Tongue (tissue), 2 donors: ENCODE results near the gene MT2A. TPM values are rescaled to one million over a fixed set of nuclear protein-coding genes. Genes with fewer than 3 reads are reported as not detected.

Source experiments
- DNase-seq: peaks from one replicate; pipeline ENCODE4 v3.0.0-alpha.2; 2015
- total RNA-seq: library from RNA; depleted of rRNA; stranded (reverse); fragments of >200 nt; gene quantifications from one replicate; pipeline ENCODE4 v1.2.3, GENCODE V29; 2014

Gene MT2A
- total RNA-seq, 1 donor from 2014 or later: 3.0 TPM

DNA sequence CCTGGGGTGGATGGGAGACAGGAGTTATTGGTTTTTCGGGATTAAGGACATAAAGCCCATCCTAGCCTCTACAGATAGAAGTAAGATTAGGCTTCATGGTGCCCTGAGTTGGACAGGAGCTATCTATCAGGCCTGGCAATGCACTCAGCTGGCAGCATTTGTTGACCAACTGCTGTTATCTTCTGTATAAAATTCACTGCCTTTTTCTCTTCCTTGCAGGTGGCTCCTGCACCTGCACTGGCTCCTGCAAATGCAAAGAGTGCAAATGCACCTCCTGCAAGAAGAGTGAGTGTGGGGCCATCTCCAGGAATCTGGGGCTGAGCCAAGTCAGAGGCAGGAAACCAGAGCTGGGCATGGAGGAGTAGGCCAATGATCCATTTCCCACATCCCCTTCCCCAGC, 30.7 kb downstream of the MT2A start:
- DNase-seq: no peak

DNA sequence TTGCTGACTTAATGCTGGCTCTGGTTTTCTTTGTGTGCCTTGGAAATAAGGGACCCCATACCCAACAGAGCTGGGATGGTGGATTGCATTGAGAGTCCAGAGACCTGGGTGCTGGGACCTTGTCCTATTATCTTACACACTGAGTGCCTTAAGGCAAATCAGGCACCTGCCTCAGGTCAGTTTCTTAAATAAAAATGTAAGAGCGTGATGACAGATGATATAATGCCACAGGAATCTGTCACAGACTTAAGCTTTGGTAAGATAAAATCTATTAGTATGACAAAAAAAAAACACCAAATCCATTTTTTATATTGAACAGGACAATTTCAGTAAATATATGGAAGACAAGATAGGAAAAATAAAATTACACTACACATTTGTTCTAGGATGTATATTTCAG, 31.7 kb downstream of the MT2A start:
- DNase-seq: no peak

DNA sequence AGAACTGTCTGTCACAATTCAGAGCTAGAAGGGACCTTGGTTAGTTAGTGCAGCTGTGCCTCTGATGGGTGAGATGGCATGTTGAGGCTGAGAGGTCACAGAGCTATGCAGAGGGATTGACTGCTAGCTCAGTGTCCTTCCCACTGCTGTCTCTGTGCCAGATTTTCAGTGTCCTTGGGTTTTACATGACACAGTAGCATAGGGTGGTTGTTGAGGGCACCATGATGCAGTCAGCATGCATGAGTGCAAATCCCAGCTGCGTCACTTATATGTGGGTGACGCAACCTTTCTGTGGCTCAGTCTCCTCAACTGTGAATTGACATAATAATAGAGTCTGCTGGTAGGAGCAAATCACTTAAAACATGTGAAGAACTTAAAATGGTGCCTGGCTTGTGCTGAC, 32.8 kb downstream of the MT2A start:
- no peak for DNase-seq

DNA sequence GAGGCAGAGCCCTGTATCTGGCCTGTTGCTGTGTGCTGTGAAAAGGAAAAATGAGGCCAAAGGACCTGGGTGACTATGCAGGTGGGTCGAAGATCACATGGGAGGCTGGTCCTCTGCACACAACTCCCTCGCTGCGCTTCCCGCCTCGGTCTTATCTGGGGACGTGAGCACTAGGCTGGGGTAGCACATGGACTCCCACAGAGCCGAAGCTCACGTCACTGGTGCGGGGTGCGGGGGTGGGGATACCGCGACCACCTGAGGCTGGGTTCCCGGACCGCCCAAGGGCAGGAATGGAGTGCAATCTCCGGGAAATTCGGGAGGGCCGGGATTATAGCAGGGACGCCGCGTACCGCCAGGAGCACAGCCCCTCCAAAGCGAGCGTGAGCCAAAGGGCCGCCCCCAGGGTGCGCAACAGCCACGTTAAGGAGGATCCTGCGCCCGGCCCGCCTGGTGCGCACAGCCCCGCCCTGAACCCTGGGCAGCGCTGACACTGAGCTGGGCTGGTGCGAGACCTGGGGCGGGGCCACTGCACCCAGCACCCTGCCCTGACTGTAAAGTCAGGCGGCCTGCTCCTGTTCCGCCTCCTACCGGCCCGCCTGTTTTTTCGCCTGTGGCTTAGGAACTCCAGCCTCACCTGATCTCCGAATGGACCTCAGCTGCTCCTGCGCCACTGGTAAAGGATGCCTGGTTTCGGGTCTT, 34.8 kb downstream of the MT2A start:
- peak; percentile 24 for DNase-seq

DNA sequence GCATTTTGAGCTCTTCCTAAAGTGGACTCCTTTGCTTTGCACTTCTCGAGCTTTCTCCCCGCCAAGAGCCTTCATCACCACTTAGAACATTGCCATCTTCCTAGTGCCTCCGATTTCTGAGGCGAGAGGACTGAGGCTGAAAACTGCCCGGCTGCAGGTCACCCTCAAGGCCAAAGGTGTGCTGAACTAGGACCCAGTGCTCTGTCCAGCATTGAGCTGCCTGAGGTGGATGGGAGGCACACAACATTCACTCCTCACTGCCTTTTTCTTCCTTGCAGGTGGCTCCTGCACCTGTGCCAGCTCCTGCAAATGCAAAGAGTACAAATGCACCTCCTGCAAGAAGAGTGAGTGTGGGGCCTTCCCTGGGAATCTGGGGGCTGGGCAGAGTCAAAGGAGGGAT, 35.4 kb downstream of the MT2A start:
- DNase-seq: no peak

DNA sequence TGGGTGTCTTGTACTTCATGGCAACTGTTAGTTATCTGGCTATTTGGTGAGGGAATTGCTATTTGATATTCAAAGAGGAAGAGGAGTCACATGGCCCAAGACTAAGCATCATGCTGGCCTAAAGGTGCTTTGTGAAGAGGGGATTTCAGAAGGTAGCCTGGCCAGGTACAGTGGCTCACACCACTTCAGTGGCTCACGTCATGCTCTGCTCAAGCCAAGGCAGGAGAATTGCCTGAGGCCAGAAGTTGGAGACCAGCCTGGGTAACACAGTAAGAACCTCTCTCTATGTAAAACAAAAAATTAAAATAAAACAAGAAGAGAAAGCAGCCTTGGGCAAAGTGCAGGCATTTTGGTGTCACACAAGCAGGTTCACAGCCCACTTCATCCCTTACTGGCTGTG, 36.9 kb downstream of the MT2A start:
- no peak for DNase-seq

DNA sequence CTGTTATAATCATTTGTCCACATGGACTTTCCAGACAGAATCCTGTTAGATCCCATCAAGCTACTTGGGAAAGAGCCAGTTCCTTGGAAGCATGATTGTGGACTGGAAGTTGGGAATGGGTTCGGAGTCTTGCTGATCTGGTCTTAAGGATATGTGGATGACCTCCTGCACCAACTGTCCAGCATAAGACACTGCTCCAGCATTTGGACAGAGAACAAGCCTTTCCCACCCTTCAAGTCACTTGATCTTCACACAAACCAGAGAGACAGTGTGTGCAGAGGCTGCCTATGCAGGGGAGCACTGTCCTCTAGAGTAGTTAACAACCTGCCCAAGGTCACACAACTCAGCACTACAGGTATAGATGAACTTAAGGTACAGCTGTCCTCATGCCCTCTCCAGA, 37.5 kb downstream of the MT2A start:
- DNase-seq: no peak

DNA sequence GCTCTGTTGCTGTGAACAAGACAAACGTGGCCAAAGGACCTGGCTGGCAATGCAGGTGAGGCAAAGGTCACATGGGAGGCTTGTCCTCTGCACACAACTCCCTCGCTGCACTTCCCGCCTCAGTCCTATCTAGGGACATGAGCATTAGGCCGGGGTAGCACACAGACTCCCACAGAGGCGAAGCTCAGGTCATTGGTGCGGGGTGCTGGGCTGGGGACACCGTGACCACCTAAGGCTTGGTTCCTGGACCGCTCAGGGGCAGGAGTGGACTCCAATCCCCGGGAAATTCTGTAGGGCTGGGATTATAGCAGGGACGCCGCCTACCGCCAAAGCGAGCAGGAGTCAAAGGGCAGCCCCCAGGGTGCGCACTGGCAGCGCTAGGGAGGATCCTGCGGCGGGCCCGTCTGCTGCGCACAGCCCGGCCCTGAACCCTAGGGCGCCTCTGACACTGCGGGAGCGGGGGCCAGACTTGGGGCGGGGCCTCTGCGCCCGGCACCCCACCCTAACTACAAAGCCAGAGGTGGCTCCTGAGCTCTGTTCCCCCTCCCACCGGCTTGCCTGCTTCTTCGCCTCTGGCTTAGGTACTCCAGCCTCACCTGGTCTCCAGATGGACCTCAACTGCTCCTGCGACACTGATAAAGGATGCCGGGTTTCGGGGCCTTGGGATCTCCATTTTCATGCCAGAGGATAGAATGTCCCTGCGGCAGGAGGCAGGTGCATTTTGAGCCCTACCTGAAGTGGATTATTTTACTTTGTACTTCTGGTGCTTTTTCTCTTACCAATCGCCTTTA, 39.5 kb downstream of the MT2A start:
- DNase-seq: no peak

DNA sequence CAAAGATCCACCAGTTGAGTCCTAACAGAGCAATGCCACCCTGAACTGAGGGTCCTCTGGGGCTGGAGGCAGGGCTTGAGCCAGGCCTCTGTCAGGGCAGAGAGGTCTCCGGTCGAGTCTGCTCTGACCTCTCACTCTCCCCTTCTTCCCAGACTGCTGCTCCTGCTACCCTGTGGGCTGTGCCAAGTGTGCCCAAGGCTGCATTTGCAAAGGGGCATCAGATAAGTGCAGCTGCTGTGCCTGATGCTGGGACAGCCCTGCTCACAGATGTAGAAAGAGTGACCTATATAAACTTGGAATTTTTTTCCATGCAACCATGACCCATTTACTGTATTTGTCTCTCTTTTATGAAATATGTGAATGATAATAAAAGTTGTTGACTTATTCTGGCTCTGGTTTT, 40.9 kb downstream of the MT2A start:
- no peak for DNase-seq

DNA sequence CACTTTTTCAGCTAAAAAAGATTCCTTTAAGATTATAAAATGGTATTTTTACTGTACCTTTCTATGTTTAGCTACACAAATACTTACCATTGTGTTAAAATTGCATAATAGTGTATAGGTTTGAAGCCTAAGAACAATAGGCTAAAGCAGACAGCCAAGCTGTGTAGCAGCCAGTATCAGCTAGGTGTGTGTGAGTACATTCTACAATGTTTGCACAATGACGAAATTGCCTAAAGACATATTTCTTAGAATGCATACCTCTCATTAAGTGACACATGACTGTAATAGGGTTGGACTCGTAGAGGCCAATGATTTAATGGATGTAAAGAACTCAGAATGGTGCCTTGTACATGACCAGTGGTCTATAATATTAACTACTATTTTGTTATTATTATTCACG, 41.4 kb downstream of the MT2A start:
- DNase-seq: no peak

DNA sequence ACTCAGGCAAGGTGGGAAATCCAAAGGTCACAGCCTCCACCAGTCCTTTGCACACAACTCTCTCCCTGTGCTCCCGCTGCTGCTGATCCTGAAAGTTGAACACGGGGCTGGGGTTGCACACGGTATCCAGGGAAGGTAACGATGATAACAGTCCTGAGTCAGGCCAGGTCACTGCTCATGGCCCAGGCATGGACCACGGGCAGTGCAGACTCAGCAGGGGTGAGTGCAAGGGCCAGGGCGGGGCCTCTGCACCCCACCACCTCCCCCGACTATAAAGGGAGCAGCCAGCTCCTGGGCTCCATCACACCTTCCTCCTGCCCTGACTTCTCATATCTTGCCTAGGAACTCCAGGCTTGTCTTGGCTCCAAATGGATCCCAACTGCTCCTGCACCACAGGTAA, 43.2 kb downstream of the MT2A start, which contains the start of gene MT1B:
TSS of gene MT1B (plus strand) at position 301 of the 400 bp plus-strand sequence. CDS start at position 369, 68 bp downstream.
- no peak for DNase-seq

DNA sequence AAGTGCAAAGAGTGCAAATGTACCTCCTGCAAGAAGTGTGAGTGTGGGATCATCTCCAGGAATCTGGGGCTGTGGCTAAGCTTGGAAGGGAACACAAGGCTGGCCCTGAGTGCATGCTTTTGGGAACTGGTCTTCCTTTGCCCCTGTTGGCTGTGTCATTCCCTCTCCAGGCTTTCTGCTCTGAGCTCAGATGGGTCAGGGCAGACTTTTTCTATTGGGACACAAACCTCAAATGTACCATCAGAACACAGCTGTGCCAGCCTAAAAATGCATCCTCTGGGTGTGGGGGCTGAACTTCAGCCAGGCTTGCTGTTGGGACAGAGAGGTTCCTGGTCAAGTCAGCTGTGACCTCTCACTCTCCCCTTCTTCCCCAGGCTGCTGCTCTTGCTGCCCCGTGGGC, 44.2 kb downstream of the MT2A start:
- no peak for DNase-seq

DNA sequence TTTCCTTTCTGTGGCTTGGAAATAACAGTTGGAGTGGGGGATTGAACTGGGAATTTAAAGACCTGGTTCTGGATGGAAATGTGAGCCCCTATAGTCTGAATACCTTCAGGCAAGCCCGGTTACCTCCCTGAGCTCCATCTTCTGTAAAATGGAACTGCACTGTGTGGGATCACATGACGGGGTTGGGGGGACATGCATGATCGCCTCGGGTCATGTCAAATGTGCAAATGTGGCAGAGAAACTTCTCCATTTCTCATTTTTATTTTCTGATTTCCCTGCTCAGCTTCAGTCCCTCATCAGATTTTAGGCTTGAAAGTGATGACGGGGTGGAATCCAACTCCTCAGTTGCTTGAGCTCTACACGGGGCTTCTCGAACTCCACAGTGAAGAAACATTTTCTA, 44.8 kb downstream of the MT2A start:
- no peak for DNase-seq

DNA sequence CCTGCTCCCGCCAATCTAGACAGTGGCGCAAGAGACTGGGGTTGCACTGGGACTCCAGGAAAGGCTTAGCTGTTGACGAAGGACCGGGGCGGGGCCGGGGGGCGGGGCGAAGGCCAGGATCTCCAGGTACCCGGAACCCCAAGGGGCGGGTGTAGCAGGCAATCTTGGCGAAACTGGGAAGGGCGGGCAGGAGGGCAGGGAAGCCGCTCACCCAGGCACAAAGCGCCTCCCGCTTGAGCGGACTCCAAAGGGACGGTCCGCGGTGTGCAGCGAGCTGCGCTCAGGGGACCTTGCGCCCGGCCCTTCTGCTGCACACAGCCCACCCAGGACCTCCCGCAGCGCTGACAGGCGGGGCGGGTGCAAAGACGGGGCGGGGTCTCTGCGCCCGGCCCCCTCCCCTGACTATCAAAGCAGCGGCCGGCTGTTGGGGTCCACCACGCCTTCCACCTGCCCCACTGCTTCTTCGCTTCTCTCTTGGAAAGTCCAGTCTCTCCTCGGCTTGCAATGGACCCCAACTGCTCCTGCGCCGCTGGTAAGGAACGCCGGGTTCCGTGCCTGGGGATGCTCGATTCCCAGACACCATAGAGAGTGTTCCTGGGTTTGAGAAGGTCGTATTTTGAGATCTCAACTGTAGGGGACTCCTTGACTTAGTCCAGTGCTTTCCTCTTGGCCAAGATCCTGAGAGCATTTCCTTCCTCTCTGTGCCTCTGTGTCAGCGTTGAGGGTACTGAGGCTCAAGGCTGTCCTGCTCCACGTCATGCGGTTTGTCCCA, 49.4 kb downstream of the MT2A start, which contains the start of gene MT1F:
TSS of gene MT1F (plus strand) at position 405 of the 772 bp plus-strand sequence. CDS start at position 505, 100 bp downstream.
- DNase-seq: peak; percentile 47

DNA sequence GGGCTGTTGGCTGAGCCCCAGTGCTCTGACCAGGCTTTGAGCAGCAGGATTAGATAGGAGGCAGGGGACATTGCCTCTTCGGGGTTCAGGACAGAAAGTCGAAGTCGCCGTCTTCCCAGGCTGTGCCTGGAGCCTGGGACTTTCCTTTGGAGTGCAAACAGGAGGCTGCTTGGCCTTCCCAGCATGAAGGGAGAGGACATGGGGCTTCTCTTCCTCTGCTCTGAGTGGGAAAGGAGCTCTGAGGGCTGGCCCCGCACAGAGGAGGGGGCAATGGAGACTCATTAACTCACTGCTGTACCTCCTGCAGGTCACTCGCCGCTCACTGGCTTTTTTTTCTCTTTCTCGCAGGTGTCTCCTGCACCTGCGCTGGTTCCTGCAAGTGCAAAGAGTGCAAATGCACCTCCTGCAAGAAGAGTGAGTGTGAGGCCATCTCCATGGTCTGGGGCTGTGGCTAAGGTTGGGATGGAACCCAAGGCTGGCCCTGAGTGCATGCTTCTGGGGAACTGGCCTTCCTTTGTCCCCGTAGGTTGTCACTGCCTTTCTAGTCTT, 50.0 kb downstream of the MT2A start:
- DNase-seq: no peak

Other genes with a start within 250 kb of the MT2A start
- 124 TPM for gene AMFR, start 183.0 kb upstream of the MT2A start, total RNA-seq
- gene NUDT21, start 157.3 kb upstream of the MT2A start, total RNA-seq: 81.8 TPM
- gene OGFOD1, start 157.0 kb upstream of the MT2A start, total RNA-seq: 61.0 TPM
- 55.0 TPM for gene BBS2, start 88.6 kb upstream of the MT2A start, total RNA-seq
- gene MT4, start 43.5 kb upstream of the MT2A start, total RNA-seq: not detected
- not detected for gene MT3, start 19.1 kb upstream of the MT2A start, total RNA-seq
- 16.3 TPM for gene MT1E, start 17.2 kb downstream of the MT2A start, total RNA-seq
- gene MT1M, start 24.1 kb downstream of the MT2A start, total RNA-seq: 1.7 TPM
- gene MT1A, start 30.1 kb downstream of the MT2A start, total RNA-seq: not detected
- not detected for gene MT1B, start 43.3 kb downstream of the MT2A start, total RNA-seq
- gene MT1F, start 49.4 kb downstream of the MT2A start, total RNA-seq: 8.2 TPM
- not detected for gene MT1G, start 59.5 kb downstream of the MT2A start, total RNA-seq
- not detected for gene MT1H, start 61.2 kb downstream of the MT2A start, total RNA-seq
- 55.9 TPM for gene MT1X, start 73.9 kb downstream of the MT2A start, total RNA-seq
- gene NUP93, start 121.5 kb downstream of the MT2A start, total RNA-seq: 52.8 TPM